Thyroid gland (tissue), 4 donors: ENCODE data around the gene CCR9. TPM values are rescaled to one million over a fixed set of nuclear protein-coding genes. Genes with fewer than 3 reads are reported as not detected.

ENCODE experiments used
- DNase-seq, 2 donors: peaks; one replicate each; pipeline ENCODE4 v3.0.0-alpha.2; 2019
- H3K27ac ChIP-seq, 3 donors: fragments of 200-600 bp; sonication (generic); 1 replicate in 2 of 3; 2 replicates in 1 of 3; pipeline ENCODE4 v1.5.1; 2016 to 2019; ENCODE audit warnings: mild to moderate bottlenecking in 1 of 3, moderate library complexity in 1 of 3
- H3K27me3 ChIP-seq: fragments of 200-600 bp; sonication (generic); one replicate; pipeline ENCODE4 v1.5.1; 2019
- H3K36me3 ChIP-seq, 2 donors: fragments of 200-600 bp; sonication (generic); one replicate each; pipeline ENCODE4 v1.5.1; 2016 to 2019
- H3K4me1 ChIP-seq, 2 donors: fragments of 200-600 bp; sonication (generic); one replicate each; pipeline ENCODE4 v1.5.1; 2017 to 2019
- H3K4me3 ChIP-seq, 3 donors: fragments of 200-600 bp; sonication (generic); replicated peaks in 1 of 3; 1 replicate in 2 of 3; 2 replicates in 1 of 3; pipeline ENCODE4 v1.5.1; 2016; ENCODE audit warnings: mild to moderate bottlenecking in 1 of 3
- H3K9me3 ChIP-seq: fragments of 200-600 bp; sonication (generic); one replicate; pipeline ENCODE4 v1.5.1; 2017
- CTCF ChIP-seq, 6 experiments: fragments of 200-600 bp in 3 of 6; fragments of 450-650 bp in 3 of 6; sonication (generic) in 3 of 6; IDR thresholded peaks; one replicate each; pipeline ENCODE4 v1.5.1; 2016 to 2019; ENCODE audit warnings: antibody characterized with exemption in 6 of 6, mild to moderate bottlenecking in 2 of 6, inconsistent platforms in 1 of 6, moderate library complexity in 1 of 6
- POLR2A ChIP-seq, 2 donors: fragments of 450-650 bp; IDR thresholded peaks; one replicate each; pipeline ENCODE4 v1.6.1; 2017; ENCODE audit warnings: antibody characterized with exemption in 2 of 2, mild to moderate bottlenecking in 2 of 2, moderate library complexity in 1 of 2
- WGBS, 2 donors: methylation state at CpG; one replicate each; pipeline ENCODE4 v1.1.5; 2017; 5-methylcytosine and 5-hydroxymethylcytosine counted together
- intact Hi-C: fragments of 100-400 bp; cut with DNase I; formaldehyde crosslinking; loops from one replicate; pipeline ENCODE4 v1.15.1; 2023
- total RNA-seq, 4 donors: library from RNA; depleted of rRNA; stranded (reverse); fragments of >200 nt; gene quantifications; one replicate each; pipeline ENCODE4 v1.2.3, GENCODE V29; 2016

The CCR9 gene
- total RNA-seq, 4 donors from 2014 or later = not detected

GRCh38 chr3:45948311-45948781, 62.0 kb downstream of the CCR9 start:
- DNase-seq = no peak
- Histone ChIP-seq H3K27ac (no peak overlapping the region), H3K36me3 (peaks cover 36 to 39% of the 10 kb centered on the region in 2 donors), H3K4me1 (peaks cover 10 to 22% of the 10 kb centered on the region in 2 donors), H3K27me3 (no peaks in the 10 kb centered on the region), H3K9me3 (no peaks in the 10 kb centered on the region), H3K4me3 (no peak overlapping the region)
- TF ChIP-seq CTCF (IDR thresholded peaks at IDR 0.05) = no peak
- TF ChIP-seq POLR2A (IDR thresholded peaks at IDR 0.05) = no peak
- intact Hi-C loops = no loop called here
- WGBS, 2 donors = 89 to 91% methylated on average over 6 of the region's 6 CpGs

GRCh38 chr3:45948881-45949280, 62.5 kb downstream of the CCR9 start:
- 95 to 100% methylated on average over 6 of the region's 6 CpGs for WGBS, 2 donors
- Histone ChIP-seq H3K4me1 (peaks cover 16 to 28% of the 10 kb centered on the region in 2 donors), H3K36me3 (peaks cover 36 to 39% of the 10 kb centered on the region in 2 donors), H3K27me3 (no peaks in the 10 kb centered on the region), H3K27ac (no peak overlapping the region), H3K4me3 (no peak overlapping the region), H3K9me3 (no peaks in the 10 kb centered on the region)
- DNase-seq = no peak
- intact Hi-C loops = no loop called here
- TF ChIP-seq CTCF (IDR thresholded peaks at IDR 0.05) = no peak
- TF ChIP-seq POLR2A (IDR thresholded peaks at IDR 0.05) = no peak

- WGBS, 2 donors = 90 to 100% methylated on average over 2 to 3 of the region's 4 CpGs
- no peak for DNase-seq
- Histone ChIP-seq H3K27ac (no peak overlapping the region), H3K4me1 (peaks cover 21 to 33% of the 10 kb centered on the region in 2 donors), H3K27me3 (no peaks in the 10 kb centered on the region), H3K36me3 (peaks cover 36 to 40% of the 10 kb centered on the region in 2 donors), H3K9me3 (no peaks in the 10 kb centered on the region), H3K4me3 (no peak overlapping the region)
- intact Hi-C loops = no loop called here
- TF ChIP-seq CTCF (IDR thresholded peaks at IDR 0.05) = no peak
- no peak for TF ChIP-seq POLR2A (IDR thresholded peaks at IDR 0.05)
Measured at GRCh38 chr3:45949432-45949831, 63.1 kb downstream of the CCR9 start.

GRCh38 chr3:45950131-45950530, 63.8 kb downstream of the CCR9 start:
- Histone ChIP-seq H3K27me3 (no peaks in the 10 kb centered on the region), H3K4me3 (no peak overlapping the region), H3K4me1 (peaks cover 28 to 40% of the 10 kb centered on the region in 2 donors), H3K9me3 (no peaks in the 10 kb centered on the region), H3K27ac (peak overlapping the region in 2 of 3 donors; percentile 12 to 15), H3K36me3 (peaks cover 42 to 45% of the 10 kb centered on the region in 2 donors)
- 93 to 100% methylated on average over 2 of the region's 2 CpGs for WGBS, 2 donors
- TF ChIP-seq POLR2A (IDR thresholded peaks at IDR 0.05) (no peak), CTCF (IDR thresholded peaks at IDR 0.05) (no peak)
- DNase-seq = no peak
- intact Hi-C loops = loop anchor here (5.0 kb wide), 1 partner anchor 42 kb away; no protein-coding TSS in a partner anchor

- peaks cover 32 to 46% of the 10 kb centered on the region in 2 donors for H3K4me1 ChIP-seq
- 91% methylated on average over 5 to 6 of the region's 6 CpGs for WGBS, 2 donors
- peak overlapping the region in 2 of 3 donors; percentile 89 to 91 for H3K27ac ChIP-seq
- H3K4me3 ChIP-seq = no peak overlapping the region
- H3K36me3 ChIP-seq = peaks cover 42 to 45% of the 10 kb centered on the region in 2 donors
- no peak for DNase-seq
- no peaks in the 10 kb centered on the region for H3K9me3 ChIP-seq
- no peak for TF ChIP-seq POLR2A (IDR thresholded peaks at IDR 0.05)
- no peak for TF ChIP-seq CTCF (IDR thresholded peaks at IDR 0.05)
- intact Hi-C loops = loop anchor here (5.0 kb wide), 1 partner anchor 41 kb away; no protein-coding TSS in a partner anchor
- H3K27me3 ChIP-seq = no peaks in the 10 kb centered on the region
Measured at GRCh38 chr3:45950686-45951600, 64.6 kb downstream of the CCR9 start.
